Measurements from ENCODE around the gene MYO18B.

The MYO18B gene

GRCh38 chr22:25775531-25775930 lies 33.5 kb downstream of the MYO18B start:
- peak; percentile 12 for DNase-seq (ENCODE audit: low spot score)

GRCh38 chr22:25777411-25777810 lies 35.4 kb downstream of the MYO18B start:
- no peak for DNase-seq (ENCODE audit: low spot score)

- DNase-seq (ENCODE audit: low spot score), result peak; percentile 45
Observed at GRCh38 chr22:25777870-25778269, 35.9 kb downstream of the MYO18B start.

- no peak for DNase-seq (ENCODE audit: low spot score)
Observed at GRCh38 chr22:25779426-25779825, 37.4 kb downstream of the MYO18B start.

GRCh38 chr22:25779890-25780289 lies 37.9 kb downstream of the MYO18B start:
- no peak for DNase-seq (ENCODE audit: low spot score)

- DNase-seq (ENCODE audit: low spot score), result no peak
Observed at GRCh38 chr22:25780673-25781072, 38.7 kb downstream of the MYO18B start.

- no peak for DNase-seq (ENCODE audit: low spot score)
Observed at GRCh38 chr22:25781801-25782200, 39.8 kb downstream of the MYO18B start.

- no peak for DNase-seq (ENCODE audit: low spot score)
Observed at GRCh38 chr22:25782831-25783230, 40.8 kb downstream of the MYO18B start.

GRCh38 chr22:25783856-25784255 lies 41.9 kb downstream of the MYO18B start:
- no peak for DNase-seq (ENCODE audit: low spot score)

- no peak for DNase-seq (ENCODE audit: low spot score)
Observed at GRCh38 chr22:25786165-25786564, 44.2 kb downstream of the MYO18B start.

- DNase-seq (ENCODE audit: low spot score), result no peak
Observed at GRCh38 chr22:25791556-25791955, 49.6 kb downstream of the MYO18B start.

- DNase-seq (ENCODE audit: low spot score), result no peak
Observed at GRCh38 chr22:25795478-25795877, 53.5 kb downstream of the MYO18B start.

- DNase-seq (ENCODE audit: low spot score), result no peak
Observed at GRCh38 chr22:25797498-25798290, 55.7 kb downstream of the MYO18B start.

- DNase-seq (ENCODE audit: low spot score), result no peak
Observed at GRCh38 chr22:25800766-25801165, 58.8 kb downstream of the MYO18B start.

- no peak for DNase-seq (ENCODE audit: low spot score)
Observed at GRCh38 chr22:25802018-25802417, 60.0 kb downstream of the MYO18B start.

GRCh38 chr22:25804676-25805075 lies 62.7 kb downstream of the MYO18B start:
- no peak for DNase-seq (ENCODE audit: low spot score)

- no peak for DNase-seq (ENCODE audit: low spot score)
Observed at GRCh38 chr22:25806579-25806978, 64.6 kb downstream of the MYO18B start.

- no peak for DNase-seq (ENCODE audit: low spot score)
Observed at GRCh38 chr22:25814685-25815084, 72.7 kb downstream of the MYO18B start.

GRCh38 chr22:25815561-25815960 lies 73.6 kb downstream of the MYO18B start:
- DNase-seq (ENCODE audit: low spot score), result no peak

- no peak for DNase-seq (ENCODE audit: low spot score)
Observed at GRCh38 chr22:25816522-25817059, 74.6 kb downstream of the MYO18B start.

- no peak for DNase-seq (ENCODE audit: low spot score)
Observed at GRCh38 chr22:25817092-25817943, 75.3 kb downstream of the MYO18B start.

- no peak for DNase-seq (ENCODE audit: low spot score)
Observed at GRCh38 chr22:25818541-25818940, 76.6 kb downstream of the MYO18B start.

- no peak for DNase-seq (ENCODE audit: low spot score)
Observed at GRCh38 chr22:25822344-25822743, 80.4 kb downstream of the MYO18B start.

Measured in SW480 (cell line).